HepG2 (cell line): ENCODE data around the gene JAG1. TPM values are rescaled to one million over a fixed set of nuclear protein-coding genes. Genes with fewer than 3 reads are reported as not detected.
A peak's percentile ranks its signal among the peaks of the same experiment; 100 is the strongest.

Source experiments
- ARHGAP35 ChIP-seq: sonication (generic); formaldehyde crosslinking; IDR thresholded peaks from 2 replicates; pipeline ENCODE4 v1.9.0; 2022; ENCODE audit warnings: mild to moderate bottlenecking, inconsistent platforms, moderate library complexity, missing genetic modification reagents, borderline replicate concordance
- CEBPG ChIP-seq: IDR thresholded peaks from 2 replicates; pipeline ENCODE4 v1.6.1; 2016
- FOXO4 ChIP-seq: sonication (generic); formaldehyde crosslinking; conservative IDR thresholded peaks from 2 replicates; pipeline ENCODE4 v1.8.1; 2023; ENCODE audit warnings: missing genetic modification reagents
- HNF1B ChIP-seq: sonication (generic); formaldehyde crosslinking; IDR thresholded peaks from 2 replicates; pipeline ENCODE4 v1.5.1; 2020; ENCODE audit warnings: mild to moderate bottlenecking, moderate library complexity, missing genetic modification reagents
- IRF9 ChIP-seq: sonication (generic); formaldehyde crosslinking; IDR thresholded peaks from 2 replicates; pipeline ENCODE4 v1.8.0; 2022; ENCODE audit warnings: missing genetic modification reagents, mild to moderate bottlenecking, borderline replicate concordance
- KAT7 ChIP-seq: IDR thresholded peaks from 2 replicates; pipeline ENCODE4 v1.6.1; 2018; ENCODE audit warnings: borderline replicate concordance, missing compliant biosample characterization
- KDM4B ChIP-seq: sonication (generic); formaldehyde crosslinking; IDR thresholded peaks from 2 replicates; pipeline ENCODE4 v1.4.0; 2020; ENCODE audit warnings: missing genetic modification reagents
- KLF16 ChIP-seq, 2 experiments: sonication (generic) in 1 of 2; formaldehyde crosslinking in 1 of 2; IDR thresholded peaks; 2 replicates each; pipeline versions ENCODE4 v1.6.1 to v1.8.0; 2016 to 2023; ENCODE audit warnings: missing genetic modification reagents in 2 of 2, missing compliant biosample characterization in 1 of 2
- MBD4 ChIP-seq: IDR thresholded peaks from 2 replicates; pipeline ENCODE4 v1.6.1; 2012; ENCODE audit warnings: low read length, inconsistent platforms, borderline replicate concordance
- MYNN ChIP-seq: sonication (generic); formaldehyde crosslinking; IDR thresholded peaks from 2 replicates; pipeline ENCODE4 v1.4.0; 2020; ENCODE audit warnings: mild to moderate bottlenecking, low read depth, missing genetic modification reagents
- RBM39 ChIP-seq: fragments of 200-400 bp; formaldehyde crosslinking; IDR thresholded peaks from one replicate; pipeline ENCODE4 v1.6.1; 2018; ENCODE audit warnings: antibody characterized with exemption, mild to moderate bottlenecking, low read depth, low read length; ENCODE audit not compliant: poor library complexity, severe bottlenecking
- SAFB2 ChIP-seq: sonication (generic); formaldehyde crosslinking; IDR thresholded peaks from 2 replicates; pipeline ENCODE4 v1.5.1; 2020; ENCODE audit warnings: missing genetic modification reagents, low read depth, mild to moderate bottlenecking, borderline replicate concordance
- SATB2 ChIP-seq: sonication (generic); formaldehyde crosslinking; IDR thresholded peaks from 2 replicates; pipeline ENCODE4 v1.5.0; 2020; ENCODE audit warnings: missing genetic modification reagents
- SP4 ChIP-seq: sonication (generic); formaldehyde crosslinking; IDR thresholded peaks from 2 replicates; pipeline ENCODE4 v1.8.1; 2023; ENCODE audit warnings: mild to moderate bottlenecking, missing genetic modification reagents
- TCF7 ChIP-seq: sonication (generic); IDR thresholded peaks from 2 replicates; pipeline ENCODE4 v1.6.1; 2016; ENCODE audit warnings: antibody characterized with exemption, low read depth
- TOE1 ChIP-seq: sonication (generic); formaldehyde crosslinking; IDR thresholded peaks from 2 replicates; pipeline ENCODE4 v1.4.0; 2020; ENCODE audit warnings: mild to moderate bottlenecking, missing genetic modification reagents
- XRCC5 ChIP-seq: fragments of 200-400 bp; formaldehyde crosslinking; optimal IDR thresholded peaks from 2 replicates; pipeline ENCODE3; 2017; ENCODE audit warnings: mild to moderate bottlenecking, low read length
- ZMYM3 ChIP-seq: sonication (generic); formaldehyde crosslinking; IDR thresholded peaks from 2 replicates; pipeline ENCODE4 v1.5.1; 2020; ENCODE audit warnings: mild to moderate bottlenecking, missing genetic modification reagents
- ZNF280D ChIP-seq: sonication (generic); formaldehyde crosslinking; IDR thresholded peaks from 2 replicates; pipeline ENCODE4 v1.5.1; 2020; ENCODE audit warnings: mild to moderate bottlenecking, missing genetic modification reagents
- ZNF343 ChIP-seq: sonication (generic); formaldehyde crosslinking; IDR thresholded peaks from 2 replicates; pipeline ENCODE4 v1.4.0; 2020; ENCODE audit warnings: mild to moderate bottlenecking, missing genetic modification reagents
- ZNF501 ChIP-seq: sonication (generic); formaldehyde crosslinking; IDR thresholded peaks from 2 replicates; pipeline ENCODE4 v1.5.1; 2020; ENCODE audit warnings: mild to moderate bottlenecking, moderate library complexity, missing genetic modification reagents
- ZNF563 ChIP-seq: sonication (generic); formaldehyde crosslinking; IDR thresholded peaks from 2 replicates; pipeline ENCODE4 v1.8.0; 2022; ENCODE audit warnings: mild to moderate bottlenecking, moderate library complexity, missing genetic modification reagents
- ZNF660 ChIP-seq: sonication (generic); formaldehyde crosslinking; IDR thresholded peaks from 2 replicates; pipeline ENCODE4 v1.5.1; 2020; ENCODE audit warnings: mild to moderate bottlenecking, low read depth, missing genetic modification reagents, borderline replicate concordance
- ZSCAN31 ChIP-seq: sonication (generic); formaldehyde crosslinking; IDR thresholded peaks from 2 replicates; pipeline ENCODE4 v1.5.0; 2020; ENCODE audit warnings: low read depth, mild to moderate bottlenecking, missing genetic modification reagents
- polyA plus RNA-seq, 8 experiments: library from polyadenylated mRNA; depleted of rRNA in 3 of 8; stranded (reverse) in 7 of 8; unstranded in 1 of 8; fragments of >200 nt; fragmentation: Illumina TruSeq in 4 of 8; extraction: Trizol in 4 of 8; gene quantifications; 2 replicates each; pipeline versions ENCODE4 v1.2.1 to v1.2.3, GENCODE V29; 2011 to 2016; ENCODE audit warnings: low read depth in 4 of 8, missing spikeins in 1 of 8, mixed read lengths in 1 of 8; ENCODE audit not compliant: insufficient read depth in 1 of 8
- total RNA-seq, 5 experiments: library from RNA; depleted of rRNA; stranded (reverse); fragments of >200 nt; fragmentation: Illumina TruSeq; extraction: Trizol; gene quantifications; 2 replicates each; pipeline ENCODE4 v1.2.3, GENCODE V29; 2016; ENCODE audit warnings: low read depth in 1 of 5

The JAG1 gene
- total and polyA plus RNA-seq, 2 of the 13 experiments (the other 11 are each of a cell fraction or from before 2014, with no cell fraction given) = 47.1 to 56.3 TPM

GRCh38 chr20:10672624-10673127, 1.1 kb downstream of the JAG1 start (continued):
- TF ChIP-seq ZNF280D (CRISPR knock-in tag) (no peak), KDM4B (CRISPR knock-in tag) (peak; percentile 47; the same call in 1 of the 2 replicates), SATB2 (CRISPR knock-in tag) (peak; percentile 77), FOXO4 (no peak), ZNF501 (no peak; the same call in 1 of the 2 replicates), SAFB2 (no peak), ZMYM3 (CRISPR knock-in tag) (peak; percentile 52; the same call in 1 of the 2 replicates), RBM39 (peak; percentile 52), ZNF563 (CRISPR knock-in tag) (peak; percentile 64), MYNN (CRISPR knock-in tag) (no peak), ZSCAN31 (CRISPR knock-in tag) (no peak; the same call in 1 of the 2 replicates), KLF16 (CRISPR knock-in tag; IDR thresholded peaks at IDR 0.05) (0 out of 4 replicates have a peak, but pooled peaks of 1 of the 2 experiments have one; percentile 21), TOE1 (CRISPR knock-in tag) (no peak), KAT7 (CRISPR knock-in tag) (0 out of 2 replicates have a peak, but pooled peaks have one; percentile 24), MBD4 (no peak), TCF7 (no peak; the same call in 1 of the 2 replicates), IRF9 (CRISPR knock-in tag) (0 out of 2 replicates have a peak, but pooled peaks have one; percentile 37), ZNF660 (CRISPR knock-in tag) (no peak), HNF1B (CRISPR knock-in tag) (0 out of 2 replicates have a peak, but pooled peaks have one; percentile 42), ARHGAP35 (no peak), XRCC5 (peak; percentile 26), SP4 (CRISPR knock-in tag) (no peak), ZNF343 (CRISPR knock-in tag) (peak; percentile 48; the same call in 1 of the 2 replicates), CEBPG (no peak; the same call in 1 of the 2 replicates)
